ENCODE data around the gene SLC16A10. TPM values are rescaled to one million over a fixed set of nuclear protein-coding genes. Genes with fewer than 3 reads are reported as not detected.

SLC16A10 gene
- total and polyA plus RNA-seq, 2 of the 4 experiments (the other 2 are of a cell fraction), result not detected

- no CpG with 5 or more reads among the region's 4 CpGs for WGBS, 2 experiments (ENCODE audit: extremely low coverage in 2 of 2, insufficient read length in 1 of 2)
- no peak overlapping the region for H2AFZ ChIP-seq (replicated peaks; ENCODE audit: low read length, poor library complexity)
- no peak overlapping the region for H2BK15ac ChIP-seq (ENCODE audit: low read depth, low read length)
- H3K9me3 ChIP-seq (ENCODE audit: control insufficient read depth, insufficient read depth, low read length), result no peaks in the 10 kb centered on the region
- BruUV-seq (replicated peaks), result no TSS peak
- ChIA-PET CTCF (interaction anchor here (0.7 kb wide), 1 partner anchor 229 kb away, joined by 7 read pairs; no protein-coding TSS in a partner anchor), POLR2A (ENCODE audit: unreplicated experiment) (no interaction called here)
- in situ Hi-C loops (cut with MboI; ENCODE audit: low sequenced_read_pairs) (no loop called here), intact Hi-C loops (cut with micrococcal nuclease) (no loop called here), dilution Hi-C loops (cut with HindIII; ENCODE audit: low sequenced_read_pairs, unreplicated experiment) (no loop called here)
- no peaks in the 10 kb centered on the region for H3K9me1 ChIP-seq (ENCODE audit: insufficient read depth, low read length)
- H2BK5ac ChIP-seq (ENCODE audit: low read depth, low read length, poor library complexity, severe bottlenecking), result no peak overlapping the region
- H2BK20ac ChIP-seq (ENCODE audit: low read depth, low read length), result no peak overlapping the region
- no peak for DNase-seq
- H4K20me1 ChIP-seq (ENCODE audit: insufficient read depth, low read length), result no peaks in the 10 kb centered on the region
- H3K4me1 ChIP-seq (ENCODE audit: control insufficient read depth, insufficient read depth, low read length), result no peaks in the 10 kb centered on the region
- no peak overlapping the region for H3K23ac ChIP-seq (ENCODE audit: low read depth, low read length)
- no peak overlapping the region for H3K4ac ChIP-seq (ENCODE audit: low read depth, low read length)
- no peak overlapping the region for H2AK9ac ChIP-seq (replicated peaks; ENCODE audit: low read depth, low read length, poor library complexity)
- no peak overlapping the region for H4K91ac ChIP-seq (ENCODE audit: insufficient read depth, low read depth, low read length)
- no peaks in the 10 kb centered on the region for H3K36me3 ChIP-seq (ENCODE audit: control insufficient read depth, insufficient read depth, low read length)
- no peak overlapping the region for H3K27ac ChIP-seq (ENCODE audit: insufficient read depth, low read length)
- no peak for TF ChIP-seq POLR2A (IDR thresholded peaks at IDR 0.05; ENCODE audit: low read depth, low read length)
- TF ChIP-seq NFE2L2 (IDR thresholded peaks at IDR 0.05; ENCODE audit: low read depth, low read length), result no peak
- no peak for TF ChIP-seq MAZ (IDR thresholded peaks at IDR 0.05; ENCODE audit: borderline replicate concordance, low read depth, low read length)
- TF ChIP-seq CHD1 (IDR thresholded peaks at IDR 0.05; ENCODE audit: low read depth, low read length), result no peak
- TF ChIP-seq MXI1 (IDR thresholded peaks at IDR 0.05; ENCODE audit: borderline replicate concordance, low read depth, low read length), result no peak
- no peak for TF ChIP-seq SMC3 (IDR thresholded peaks at IDR 0.05; ENCODE audit: low read depth, low read length)
- no peak for TF ChIP-seq RFX5 (IDR thresholded peaks at IDR 0.05; ENCODE audit: low read depth, low read length)
- no peak for TF ChIP-seq ELK1 (IDR thresholded peaks at IDR 0.05; ENCODE audit: borderline replicate concordance, low read depth, low read length)
- TF ChIP-seq CTCF (conservative IDR thresholded peaks at IDR 0.05; ENCODE audit: low read depth, low read length), result no peak
- no peak for TF ChIP-seq MAFK (IDR thresholded peaks at IDR 0.05; ENCODE audit: low read depth, low read length)
- TF ChIP-seq RAD21 (IDR thresholded peaks at IDR 0.05; ENCODE audit: low read length), result no peak
- TF ChIP-seq BHLHE40 (IDR thresholded peaks at IDR 0.05; ENCODE audit: low read depth, low read length), result no peak
- TF ChIP-seq FOS (IDR thresholded peaks at IDR 0.05; ENCODE audit: low read depth, low read length), result no peak
- H3K9ac ChIP-seq (ENCODE audit: low read depth, low read length), result no peak overlapping the region
- no peak overlapping the region for H2AK5ac ChIP-seq (ENCODE audit: low read depth, low read length)
- peaks cover 16% of the 10 kb centered on the region for H3K27me3 ChIP-seq (ENCODE audit: control insufficient read depth, insufficient read depth, low read length)
- ATAC-seq (ENCODE audit: low read depth), result no peak
- no peak overlapping the region for H4K5ac ChIP-seq (ENCODE audit: low read depth, low read length)
- H2BK120ac ChIP-seq (ENCODE audit: low read depth, low read length), result no peak overlapping the region
- no peak overlapping the region for H3K56ac ChIP-seq (ENCODE audit: extremely low read depth, insufficient read depth, low read length)
- H4K8ac ChIP-seq (ENCODE audit: low read depth in 2 of 2, low read length in 2 of 2), result no peak overlapping the region
- no peaks in the 10 kb centered on the region for H3K79me1 ChIP-seq (ENCODE audit: low read depth in 1 of 2, low read length in 2 of 2)
- H3K14ac ChIP-seq (replicated peaks; ENCODE audit: low read depth, low read length), result no peak overlapping the region
- H3K4me3 ChIP-seq (ENCODE audit: insufficient read depth, low read depth, low read length), result no peak overlapping the region
- H3K4me2 ChIP-seq (ENCODE audit: low read depth, low read length), result no peak overlapping the region
- no peak overlapping the region for H3K18ac ChIP-seq (ENCODE audit: low read depth, low read length)
Observed at GRCh38 chr6:111154981-111155380, 67.7 kb downstream of the SLC16A10 start.
